K562 (cell line): ENCODE measurements around the gene CCDC9. TPM values are rescaled to one million over a fixed set of nuclear protein-coding genes. Genes with fewer than 3 reads are reported as not detected.

Source experiments
- CEBPB ChIP-seq: fragments of 450-650 bp; IDR thresholded peaks from 2 replicates; pipeline ENCODE4 v1.6.1; 2016; ENCODE audit warnings: missing genetic modification characterization, missing compliant biosample characterization
- CREB1 ChIP-seq, 2 experiments: sonication (generic) in 1 of 2; formaldehyde crosslinking in 1 of 2; IDR thresholded peaks; 2 replicates each; pipeline versions ENCODE4 v1.6.1 to v1.8.0; 2012 to 2022; ENCODE audit warnings: inconsistent platforms in 1 of 2, mild to moderate bottlenecking in 1 of 2, missing genetic modification reagents in 1 of 2, moderate library complexity in 1 of 2
- CSDE1 ChIP-seq, 2 experiments: fragments of 450-650 bp; IDR thresholded peaks; 2 replicates each; pipeline ENCODE4 v1.6.1; 2016; ENCODE audit warnings: mild to moderate bottlenecking in 1 of 2
- DACH1 ChIP-seq: fragments of 450-650 bp; IDR thresholded peaks from 2 replicates; pipeline ENCODE4 v1.6.1; 2018; ENCODE audit not compliant: partially characterized antibody
- ETV6 ChIP-seq, 3 experiments: fragments of 150-350 bp in 1 of 3; sonication (generic) in 1 of 3; formaldehyde crosslinking in 1 of 3; IDR thresholded peaks; 2 replicates each; pipeline versions ENCODE4 v1.6.1 to v1.8.0; 2014 to 2022; ENCODE audit warnings: borderline replicate concordance in 2 of 3, low read depth in 2 of 3, antibody characterized with exemption in 1 of 3, low read length in 1 of 3, mild to moderate bottlenecking in 1 of 3, missing genetic modification reagents in 1 of 3
- NR0B1 ChIP-seq: fragments of 450-650 bp; IDR thresholded peaks from one replicate; pipeline ENCODE4 v1.6.1; 2018; ENCODE audit warnings: mild to moderate bottlenecking, moderate library complexity; ENCODE audit not compliant: partially characterized antibody
- RCOR1 ChIP-seq, 2 experiments: IDR thresholded peaks; 2 replicates each; pipeline ENCODE4 v1.6.1; 2012; ENCODE audit warnings: low read depth in 2 of 2, low read length in 2 of 2, borderline replicate concordance in 1 of 2, improper control_type of control experiment in 1 of 2
- SIRT6 ChIP-seq: IDR thresholded peaks from one replicate; pipeline ENCODE4 v1.6.1; 2012; ENCODE audit warnings: low read depth, mild to moderate bottlenecking, control low read depth, inconsistent platforms, low read length, moderate library complexity
- TAL1 ChIP-seq: fragments of 450-650 bp; IDR thresholded peaks from 2 replicates; pipeline ENCODE4 v1.6.1; 2016; ENCODE audit warnings: mild to moderate bottlenecking
- TOE1 ChIP-seq, 2 experiments: fragments of 450-650 bp in 1 of 2; sonication (generic) in 1 of 2; formaldehyde crosslinking in 1 of 2; IDR thresholded peaks; 2 replicates each; pipeline versions ENCODE4 v1.7.1 to v1.8.0; 2016 to 2022; ENCODE audit warnings: borderline replicate concordance in 2 of 2, mild to moderate bottlenecking in 2 of 2, antibody characterized with exemption in 1 of 2, inconsistent platforms in 1 of 2, low read depth in 1 of 2, missing genetic modification reagents in 1 of 2, moderate library complexity in 1 of 2
- ZBTB26 ChIP-seq: fragments of 450-650 bp; formaldehyde crosslinking; IDR thresholded peaks from 2 replicates; pipeline ENCODE4 v1.4.0; 2022; ENCODE audit warnings: missing genetic modification characterization
- ZNF609 ChIP-seq: sonication (generic); formaldehyde crosslinking; IDR thresholded peaks from 2 replicates; pipeline ENCODE4 v1.8.1; 2023; ENCODE audit warnings: missing genetic modification reagents, mild to moderate bottlenecking, borderline replicate concordance
- polyA plus RNA-seq, 8 experiments: library from polyadenylated mRNA; depleted of rRNA in 4 of 8; stranded (reverse) in 5 of 8; unstranded in 3 of 8; fragments of >200 nt; fragmentation: Nextera tagmentation in 2 of 8; fragmentation: Illumina TruSeq in 1 of 8; extraction: Ambion mirVana in 2 of 8; extraction: Trizol in 1 of 8; gene quantifications; 2 replicates each; pipeline versions ENCODE4 v1.2.1 to v1.2.3, GENCODE V29; 2011 to 2014; ENCODE audit warnings: inconsistent platforms in 1 of 8, missing spikeins in 1 of 8
- total RNA-seq, 7 experiments: library from RNA; depleted of rRNA in 6 of 7; stranded (reverse); fragments of >200 nt in 6 of 7; fragmentation: Illumina TruSeq in 2 of 7; extraction: Trizol in 2 of 7; gene quantifications; 2 replicates each; pipeline versions ENCODE4 v1.2.1 to v1.2.3, GENCODE V29; 2011 to 2021; ENCODE audit warnings: low replicate concordance in 1 of 7
- TF ChIP-seq, protein P1 (sequence below): fragments of 250-450 bp; sonication (Bioruptor Pico); IDR thresholded peaks from 2 replicates; pipeline ENCODE4 v1.5.0; 2021; ENCODE audit warnings: mild to moderate bottlenecking, borderline replicate concordance

CCDC9 gene
- total and polyA plus RNA-seq, 9 of the 15 experiments (the other 6 are each of a cell fraction or from before 2014, with no cell fraction given): 0.23 to 38.6 (median 8.4) TPM

- peak; percentile 98 for TF ChIP-seq CEBPB (tag)
- TF ChIP-seq RCOR1 (IDR thresholded peaks at IDR 0.05; ENCODE audit: borderline replicate concordance in 1 of 2, low read depth in 2 of 2, low read length in 2 of 2): peak in 1 of 2 experiments; percentile 98
- peak; percentile 89 for TF ChIP-seq TAL1
- no peak; a peak in 2 of 4 replicates for TF ChIP-seq CSDE1 (IDR thresholded peaks at IDR 0.05)
- peak; percentile 45; the same call in 1 of the 2 replicates for TF ChIP-seq CREB1 (IDR thresholded peaks at IDR 0.05)
- TF ChIP-seq CREB1 (CRISPR knock-in tag; IDR thresholded peaks at IDR 0.05): peak; percentile 71
- TF ChIP-seq ZBTB26: peak; percentile 81
- no peak for TF ChIP-seq SIRT6
- peak; percentile 16 to 83; a peak in 2 of 4 replicates for TF ChIP-seq ETV6 (IDR thresholded peaks at IDR 0.05; ENCODE audit: borderline replicate concordance in 1 of 2, low read depth in 2 of 2, low read length in 1 of 2)
- TF ChIP-seq ETV6 (CRISPR knock-in tag; IDR thresholded peaks at IDR 0.05; ENCODE audit: borderline replicate concordance): 0 out of 2 replicates have a peak, but pooled peaks have one; percentile 56
- TF ChIP-seq, protein P1, sequence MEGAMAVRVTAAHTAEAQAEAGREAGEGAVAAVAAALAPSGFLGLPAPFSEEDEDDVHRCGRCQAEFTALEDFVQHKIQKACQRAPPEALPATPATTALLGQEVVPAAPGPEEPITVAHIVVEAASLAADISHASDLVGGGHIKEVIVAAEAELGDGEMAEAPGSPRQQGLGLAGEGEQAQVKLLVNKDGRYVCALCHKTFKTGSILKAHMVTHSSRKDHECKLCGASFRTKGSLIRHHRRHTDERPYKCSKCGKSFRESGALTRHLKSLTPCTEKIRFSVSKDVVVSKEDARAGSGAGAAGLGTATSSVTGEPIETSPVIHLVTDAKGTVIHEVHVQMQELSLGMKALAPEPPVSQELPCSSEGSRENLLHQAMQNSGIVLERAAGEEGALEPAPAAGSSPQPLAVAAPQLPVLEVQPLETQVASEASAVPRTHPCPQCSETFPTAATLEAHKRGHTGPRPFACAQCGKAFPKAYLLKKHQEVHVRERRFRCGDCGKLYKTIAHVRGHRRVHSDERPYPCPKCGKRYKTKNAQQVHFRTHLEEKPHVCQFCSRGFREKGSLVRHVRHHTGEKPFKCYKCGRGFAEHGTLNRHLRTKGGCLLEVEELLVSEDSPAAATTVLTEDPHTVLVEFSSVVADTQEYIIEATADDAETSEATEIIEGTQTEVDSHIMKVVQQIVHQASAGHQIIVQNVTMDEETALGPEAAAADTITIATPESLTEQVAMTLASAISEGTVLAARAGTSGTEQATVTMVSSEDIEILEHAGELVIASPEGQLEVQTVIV (CRISPR knock-in tag): no peak
- peak; percentile 91 for TF ChIP-seq TOE1 (IDR thresholded peaks at IDR 0.05; ENCODE audit: borderline replicate concordance)
- TF ChIP-seq TOE1 (CRISPR knock-in tag; IDR thresholded peaks at IDR 0.05; ENCODE audit: borderline replicate concordance, low read depth): no peak
- no peak for TF ChIP-seq NR0B1
- peak; percentile 88; the same call in 1 of the 2 replicates for TF ChIP-seq ZNF609
- TF ChIP-seq DACH1: peak; percentile 86
Measured at GRCh38 chr19:47243776-47244547, 12.4 kb upstream of the CCDC9 start (continued).
